Testis (tissue), 3 donors: ENCODE results near the gene GKN2. TPM values are rescaled to one million over a fixed set of nuclear protein-coding genes. Genes with fewer than 3 reads are reported as not detected.

Source experiments
- DNase-seq: peaks from one replicate; pipeline ENCODE4 v3.0.0-alpha.2; 2019
- H3K27ac ChIP-seq, 2 donors: fragments of 200-600 bp; sonication (generic); one replicate each; pipeline ENCODE4 v1.5.1; 2019
- H3K27me3 ChIP-seq: fragments of 200-600 bp; sonication (generic); one replicate; pipeline ENCODE4 v1.5.1; 2019
- H3K36me3 ChIP-seq: fragments of 200-600 bp; sonication (generic); one replicate; pipeline ENCODE4 v1.5.1; 2017; ENCODE audit warnings: low read depth; ENCODE audit errors: missing control alignments
- H3K4me1 ChIP-seq: fragments of 200-600 bp; sonication (generic); one replicate; pipeline ENCODE4 v1.5.1; 2019
- H3K4me3 ChIP-seq, 2 donors: fragments of 200-600 bp; sonication (generic); one replicate each; pipeline ENCODE4 v1.5.1; 2017 to 2019
- H3K9me3 ChIP-seq: fragments of 200-600 bp; sonication (generic); one replicate; pipeline ENCODE4 v1.5.1; 2017
- POLR2A ChIP-seq: fragments of 450-650 bp; IDR thresholded peaks from one replicate; pipeline ENCODE4 v1.6.1; 2017; ENCODE audit warnings: antibody characterized with exemption, mild to moderate bottlenecking, moderate library complexity
- WGBS, 2 donors: methylation state at CpG; one replicate each; pipeline ENCODE4 v1.1.5; 2018; 5-methylcytosine and 5-hydroxymethylcytosine counted together
- intact Hi-C: fragments of 100-400 bp; cut with DNase I; formaldehyde crosslinking; loops from one replicate; pipeline ENCODE4 v1.15.1; 2023; ENCODE audit warnings: low total_unique reads
- polyA plus RNA-seq: library from polyadenylated mRNA; stranded (reverse); fragments of 350-450 nt; fragmentation: Illumina TruSeq; extraction: RNeasy Lipid Tissue Mini Kit (QIAGEN cat#74804); gene quantifications from one replicate; pipeline ENCODE4 v1.2.3, GENCODE V29; 2014; ENCODE audit warnings: low read depth, low replicate concordance; ENCODE audit not compliant: insufficient read depth
- total RNA-seq, 2 donors: library from RNA; depleted of rRNA; stranded (reverse); fragments of >200 nt; gene quantifications; one replicate each; pipeline ENCODE4 v1.2.3, GENCODE V29; 2016
- TF ChIP-seq, protein P1 (sequence below), 3 experiments: fragments of 450-650 bp in 2 of 3; fragments of 200-600 bp in 1 of 3; sonication (generic) in 1 of 3; IDR thresholded peaks; one replicate each; pipeline ENCODE4 v1.5.1; 2016 to 2019; ENCODE audit warnings: antibody characterized with exemption in 3 of 3, mild to moderate bottlenecking in 2 of 3, moderate library complexity in 1 of 3

GKN2 gene
- total and polyA plus RNA-seq, 3 donors from 2014 or later: not detected

DNA sequence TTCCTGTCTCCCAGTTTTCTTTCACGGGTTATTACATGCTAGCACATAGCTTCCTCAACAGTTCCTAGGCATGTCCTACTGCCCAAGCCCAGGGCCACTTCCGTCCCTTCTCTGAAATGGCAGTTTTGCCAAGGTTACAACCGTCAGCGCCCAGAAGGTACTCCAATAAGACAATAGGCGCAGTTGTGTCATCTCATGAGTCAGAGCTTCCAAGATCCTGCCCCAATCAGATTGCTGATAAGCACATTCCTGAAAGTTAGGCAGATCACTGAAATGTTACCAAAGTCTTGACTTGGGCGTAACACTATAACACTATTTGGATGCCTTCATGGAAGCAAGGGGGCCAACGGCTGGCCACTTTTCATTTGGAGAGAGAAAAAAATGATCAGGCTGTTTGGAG is 34.2 kb downstream of the GKN2 start:
- Histone ChIP-seq H3K27me3 (no peaks in the 10 kb centered on the region), H3K36me3 (no peaks in the 10 kb centered on the region), H3K27ac (no peak overlapping the region), H3K9me3 (no peaks in the 10 kb centered on the region), H3K4me1 (no peaks in the 10 kb centered on the region), H3K4me3 (no peak overlapping the region)
- WGBS, 2 donors: 85 to 86% methylated on average over 7 of the region's 7 CpGs
- DNase-seq: no peak
- intact Hi-C loops: loop anchor here (10.0 kb wide), 1 partner anchor 174 kb away; no protein-coding TSS in a partner anchor
- TF ChIP-seq, protein P1, sequence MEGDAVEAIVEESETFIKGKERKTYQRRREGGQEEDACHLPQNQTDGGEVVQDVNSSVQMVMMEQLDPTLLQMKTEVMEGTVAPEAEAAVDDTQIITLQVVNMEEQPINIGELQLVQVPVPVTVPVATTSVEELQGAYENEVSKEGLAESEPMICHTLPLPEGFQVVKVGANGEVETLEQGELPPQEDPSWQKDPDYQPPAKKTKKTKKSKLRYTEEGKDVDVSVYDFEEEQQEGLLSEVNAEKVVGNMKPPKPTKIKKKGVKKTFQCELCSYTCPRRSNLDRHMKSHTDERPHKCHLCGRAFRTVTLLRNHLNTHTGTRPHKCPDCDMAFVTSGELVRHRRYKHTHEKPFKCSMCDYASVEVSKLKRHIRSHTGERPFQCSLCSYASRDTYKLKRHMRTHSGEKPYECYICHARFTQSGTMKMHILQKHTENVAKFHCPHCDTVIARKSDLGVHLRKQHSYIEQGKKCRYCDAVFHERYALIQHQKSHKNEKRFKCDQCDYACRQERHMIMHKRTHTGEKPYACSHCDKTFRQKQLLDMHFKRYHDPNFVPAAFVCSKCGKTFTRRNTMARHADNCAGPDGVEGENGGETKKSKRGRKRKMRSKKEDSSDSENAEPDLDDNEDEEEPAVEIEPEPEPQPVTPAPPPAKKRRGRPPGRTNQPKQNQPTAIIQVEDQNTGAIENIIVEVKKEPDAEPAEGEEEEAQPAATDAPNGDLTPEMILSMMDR (IDR thresholded peaks at IDR 0.05): no peak
- TF ChIP-seq POLR2A: no peak

DNA sequence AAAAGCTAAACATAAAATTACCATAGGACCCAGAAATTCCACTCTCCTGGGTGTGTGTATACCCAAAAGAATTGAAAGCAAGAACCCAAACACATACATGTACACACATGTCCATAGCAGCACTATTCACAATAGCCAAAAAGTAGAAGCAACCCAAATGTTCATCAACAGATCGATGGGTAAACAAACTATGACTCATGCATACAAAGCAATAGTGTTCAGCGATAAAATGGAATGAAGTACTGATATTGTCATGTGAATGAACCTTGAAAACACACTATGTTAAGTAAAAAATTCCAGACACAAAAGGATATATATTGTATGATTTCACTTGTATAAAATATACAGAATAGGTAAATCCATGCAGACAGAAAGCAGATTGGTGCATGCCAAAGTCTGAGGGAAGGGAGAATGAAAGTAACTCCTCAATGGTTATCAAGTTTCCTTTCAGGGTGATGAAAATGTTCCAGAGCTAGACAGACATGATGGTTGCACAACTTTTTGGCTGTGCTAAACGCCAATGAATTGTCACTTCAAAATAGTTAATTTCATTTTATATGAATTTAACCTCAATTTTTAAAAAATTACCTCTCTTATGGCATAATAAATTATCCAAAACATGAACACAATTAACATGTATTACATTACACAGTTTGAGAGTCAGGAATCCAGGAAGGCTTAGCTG is 35.5 kb downstream of the GKN2 start:
- no peak for DNase-seq
- no peak for TF ChIP-seq POLR2A
- TF ChIP-seq, protein P1 (IDR thresholded peaks at IDR 0.05): no peak
- H3K4me3 ChIP-seq: no peak overlapping the region
- intact Hi-C loops: loop anchor here (10.0 kb wide), 1 partner anchor 172 kb away; no protein-coding TSS in a partner anchor
- WGBS, 2 donors: 83 to 87% methylated on average over 3 of the region's 3 CpGs
- no peaks in the 10 kb centered on the region for H3K27me3 ChIP-seq
- no peaks in the 10 kb centered on the region for H3K9me3 ChIP-seq
- no peak overlapping the region for H3K27ac ChIP-seq
- H3K36me3 ChIP-seq: no peaks in the 10 kb centered on the region
- H3K4me1 ChIP-seq: no peaks in the 10 kb centered on the region

DNA sequence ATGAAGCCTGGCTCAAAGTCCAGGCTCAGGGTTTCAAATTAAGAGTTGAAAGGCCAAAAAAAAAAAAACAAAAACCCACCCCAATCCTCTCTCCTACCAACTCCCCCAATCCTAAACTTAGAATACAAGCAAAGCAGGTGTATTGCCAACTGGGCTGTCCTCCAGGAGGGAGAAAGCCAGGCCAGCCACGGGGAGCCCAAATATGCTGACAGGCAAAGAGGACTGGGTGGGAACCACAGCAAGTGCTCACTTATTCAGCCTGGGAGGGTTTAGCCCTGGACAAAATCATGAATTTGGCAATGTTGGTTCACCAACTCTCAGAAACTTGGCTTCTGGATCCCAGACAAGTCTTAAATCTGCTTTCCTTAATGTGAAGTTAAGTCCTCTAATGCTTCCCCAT is 36.5 kb downstream of the GKN2 start:
- 50 to 56% methylated on average over 1 of the region's 1 CpG for WGBS, 2 donors
- H3K9me3 ChIP-seq: no peaks in the 10 kb centered on the region
- H3K4me1 ChIP-seq: no peaks in the 10 kb centered on the region
- no peak overlapping the region for H3K27ac ChIP-seq
- DNase-seq: no peak
- no peak overlapping the region for H3K4me3 ChIP-seq
- TF ChIP-seq, protein P1 (IDR thresholded peaks at IDR 0.05): no peak
- no peak for TF ChIP-seq POLR2A
- H3K27me3 ChIP-seq: no peaks in the 10 kb centered on the region
- H3K36me3 ChIP-seq: no peaks in the 10 kb centered on the region
- intact Hi-C loops: loop anchor here (10.0 kb wide), 1 partner anchor 171 kb away; no protein-coding TSS in a partner anchor

DNA sequence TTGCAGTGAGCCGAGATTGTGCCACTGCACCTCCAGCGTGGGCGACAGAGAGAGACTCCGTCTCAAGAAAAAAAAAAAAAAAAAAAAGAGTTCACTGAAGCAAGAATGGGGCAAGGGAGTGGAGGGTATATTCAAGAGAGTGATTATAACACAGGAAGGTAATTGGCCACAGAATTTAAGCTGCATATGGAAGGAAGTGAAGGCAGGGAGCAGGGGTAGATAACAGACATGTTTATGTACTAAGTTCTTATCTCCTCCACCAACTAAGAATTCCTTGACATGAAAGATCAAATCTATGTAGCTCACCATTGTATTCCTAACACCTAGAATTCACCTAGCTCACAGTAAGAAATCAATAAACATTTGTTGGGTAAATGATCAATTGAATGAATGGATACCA is 37.3 kb downstream of the GKN2 start:
- Histone ChIP-seq H3K27me3 (no peaks in the 10 kb centered on the region), H3K9me3 (no peaks in the 10 kb centered on the region), H3K27ac (no peak overlapping the region), H3K4me3 (no peak overlapping the region), H3K36me3 (no peaks in the 10 kb centered on the region), H3K4me1 (no peaks in the 10 kb centered on the region)
- DNase-seq: no peak
- TF ChIP-seq, protein P1 (IDR thresholded peaks at IDR 0.05): no peak
- WGBS, 2 donors: 86 to 96% methylated on average over 4 of the region's 4 CpGs
- intact Hi-C loops: loop anchor here (10.0 kb wide), 1 partner anchor 171 kb away; no protein-coding TSS in a partner anchor

DNA sequence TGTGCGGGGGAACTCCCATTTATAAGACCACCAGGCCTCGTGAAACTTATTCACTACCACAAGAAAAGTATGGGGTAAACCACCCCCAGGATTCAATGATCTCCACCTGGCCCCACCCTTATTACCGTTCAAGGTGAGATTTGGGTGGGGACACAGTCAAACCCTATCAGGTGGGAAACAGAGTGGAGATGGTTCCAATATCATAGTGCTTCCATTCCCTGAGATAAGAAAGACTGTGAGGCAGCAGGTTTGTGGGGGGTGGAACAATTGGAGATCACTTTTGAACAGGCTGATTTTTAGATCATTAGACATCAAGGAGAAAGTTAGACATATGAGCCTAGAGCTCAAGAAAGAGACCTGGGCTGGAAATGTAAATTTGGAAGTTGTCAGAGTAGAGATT is 39.3 kb downstream of the GKN2 start:
- intact Hi-C loops: loop anchor here (10.0 kb wide), 1 partner anchor 169 kb away; no protein-coding TSS in a partner anchor

More for the DNA sequence above, 39.3 kb downstream of the GKN2 start:
- no peak for DNase-seq
- TF ChIP-seq, protein P1 (IDR thresholded peaks at IDR 0.05): no peak
- no peak for TF ChIP-seq POLR2A
- Histone ChIP-seq H3K27ac (no peak overlapping the region), H3K9me3 (no peaks in the 10 kb centered on the region), H3K4me1 (peaks cover 6% of the 10 kb centered on the region), H3K4me3 (no peak overlapping the region), H3K36me3 (no peaks in the 10 kb centered on the region), H3K27me3 (no peaks in the 10 kb centered on the region)
- 91 to 96% methylated on average over 3 of the region's 3 CpGs for WGBS, 2 donors
